Karpas-422 (cell line): ENCODE data around the gene ZMIZ1. TPM values are rescaled to one million over a fixed set of nuclear protein-coding genes. Genes with fewer than 3 reads are reported as not detected.

ENCODE experiments used
- DNase-seq: peaks from one replicate; pipeline ENCODE4 v3.0.0-alpha.2; 2015
- H2AFZ ChIP-seq: fragments of 200-600 bp; sonication (generic); 2 replicates; pipeline ENCODE4 v1.6.1; 2014; ENCODE audit warnings: antibody characterized with exemption, low read length, mixed read lengths
- H3K27ac ChIP-seq: fragments of 200-600 bp; sonication (generic); 2 replicates; pipeline ENCODE4 v1.5.1; 2014; ENCODE audit warnings: mild to moderate bottlenecking, low read length, moderate library complexity
- H3K27me3 ChIP-seq: fragments of 200-600 bp; sonication (generic); 2 replicates; pipeline ENCODE4 v1.6.1; 2014; ENCODE audit warnings: low read length, mixed read lengths
- H3K36me3 ChIP-seq: fragments of 200-600 bp; sonication (generic); 2 replicates; pipeline ENCODE4 v1.6.1; 2014; ENCODE audit warnings: low read length, mixed read lengths; ENCODE audit not compliant: insufficient read depth
- H3K4me1 ChIP-seq: fragments of 200-600 bp; sonication (generic); 2 replicates; pipeline ENCODE4 v1.6.1; 2014; ENCODE audit warnings: mild to moderate bottlenecking, low read length, mixed read lengths
- H3K4me2 ChIP-seq: fragments of 200-600 bp; sonication (generic); 2 replicates; pipeline ENCODE4 v1.6.1; 2014; ENCODE audit warnings: low read length, low read depth, mild to moderate bottlenecking; ENCODE audit not compliant: poor library complexity, severe bottlenecking
- H3K4me3 ChIP-seq: fragments of 200-600 bp; sonication (generic); 2 replicates; pipeline ENCODE4 v1.5.1; 2014; ENCODE audit warnings: mild to moderate bottlenecking, antibody characterized with exemption, low read length, mixed read lengths
- H3K79me2 ChIP-seq: fragments of 200-600 bp; sonication (generic); 2 replicates; pipeline ENCODE4 v1.6.1; 2014; ENCODE audit warnings: mild to moderate bottlenecking, low read length, mixed read lengths
- H3K9ac ChIP-seq: fragments of 200-600 bp; sonication (generic); 2 replicates; pipeline ENCODE4 v1.6.0; 2014; ENCODE audit warnings: low read length
- H3K9me2 ChIP-seq: fragments of 200-600 bp; sonication (generic), shearing (Covaris generic); replicated peaks from 2 replicates; pipeline ENCODE4 v1.6.0; 2014; ENCODE audit warnings: mild to moderate bottlenecking, low read length, moderate library complexity; ENCODE audit not compliant: insufficient read depth
- H3K9me3 ChIP-seq: fragments of 300-700, 200-600 bp; sonication (generic); 2 replicates; pipeline ENCODE4 v1.6.1; 2014; ENCODE audit warnings: low read length, mixed read lengths
- H4K20me1 ChIP-seq: fragments of 200-600 bp; sonication (generic); 2 replicates; pipeline ENCODE4 v1.6.1; 2014; ENCODE audit warnings: mild to moderate bottlenecking, antibody characterized with exemption, low read length, low read depth; ENCODE audit not compliant: insufficient read depth
- total RNA-seq: library from RNA; depleted of rRNA; stranded (reverse); fragments of >200 nt; shearing (Covaris generic); gene quantifications from 2 replicates; pipeline ENCODE4 v1.2.3, GENCODE V29; 2014; ENCODE audit warnings: low replicate concordance

The ZMIZ1 gene
- total RNA-seq, 1 experiment from 2014 or later = 73.1 TPM

GRCh38 chr10:79197558-79197957 is 128.8 kb downstream of the ZMIZ1 start:
- peaks cover 16% of the 10 kb centered on the region for H4K20me1 ChIP-seq
- H3K9me3 ChIP-seq = no peaks in the 10 kb centered on the region
- DNase-seq = no peak
- no peak overlapping the region for H2AFZ ChIP-seq
- H3K36me3 ChIP-seq = no peaks in the 10 kb centered on the region
- no peaks in the 10 kb centered on the region for H3K9me2 ChIP-seq
- no peak overlapping the region for H3K4me3 ChIP-seq
- no peaks in the 10 kb centered on the region for H3K27me3 ChIP-seq
- H3K79me2 ChIP-seq = no peaks in the 10 kb centered on the region
- H3K27ac ChIP-seq = no peak overlapping the region
- no peak overlapping the region for H3K9ac ChIP-seq
- H3K4me1 ChIP-seq = peaks cover 30% of the 10 kb centered on the region
- no peak overlapping the region for H3K4me2 ChIP-seq

- no peaks in the 10 kb centered on the region for H3K9me3 ChIP-seq
- no peak overlapping the region for H3K4me3 ChIP-seq
- H4K20me1 ChIP-seq = peaks cover 16% of the 10 kb centered on the region
- peaks cover 27% of the 10 kb centered on the region for H3K4me1 ChIP-seq
- H3K36me3 ChIP-seq = no peaks in the 10 kb centered on the region
- no peaks in the 10 kb centered on the region for H3K9me2 ChIP-seq
- no peak overlapping the region for H3K4me2 ChIP-seq
- H3K27me3 ChIP-seq = no peaks in the 10 kb centered on the region
- no peak overlapping the region for H3K27ac ChIP-seq
- no peak for DNase-seq
- no peaks in the 10 kb centered on the region for H3K79me2 ChIP-seq
- no peak overlapping the region for H3K9ac ChIP-seq
- H2AFZ ChIP-seq = no peak overlapping the region
Observed at GRCh38 chr10:79200346-79200745, 131.6 kb downstream of the ZMIZ1 start.

- DNase-seq = no peak
- H4K20me1 ChIP-seq = peaks cover 5% of the 10 kb centered on the region
- H3K9me3 ChIP-seq = no peaks in the 10 kb centered on the region
- H3K9me2 ChIP-seq = no peaks in the 10 kb centered on the region
- H3K36me3 ChIP-seq = no peaks in the 10 kb centered on the region
- H3K4me2 ChIP-seq = no peak overlapping the region
- H3K4me3 ChIP-seq = no peak overlapping the region
- no peak overlapping the region for H3K9ac ChIP-seq
- H2AFZ ChIP-seq = no peak overlapping the region
- no peaks in the 10 kb centered on the region for H3K27me3 ChIP-seq
- no peak overlapping the region for H3K27ac ChIP-seq
- peaks cover 33% of the 10 kb centered on the region for H3K4me1 ChIP-seq
- H3K79me2 ChIP-seq = no peaks in the 10 kb centered on the region
Observed at GRCh38 chr10:79201706-79202105, 132.9 kb downstream of the ZMIZ1 start.

- H3K27me3 ChIP-seq = no peaks in the 10 kb centered on the region
- H3K36me3 ChIP-seq = no peaks in the 10 kb centered on the region
- H3K27ac ChIP-seq = no peak overlapping the region
- H3K9me3 ChIP-seq = no peaks in the 10 kb centered on the region
- no peaks in the 10 kb centered on the region for H3K9me2 ChIP-seq
- no peak overlapping the region for H3K9ac ChIP-seq
- H3K4me1 ChIP-seq = peaks cover 33% of the 10 kb centered on the region
- peak overlapping the region; percentile 13 for H3K4me2 ChIP-seq
- no peak overlapping the region for H2AFZ ChIP-seq
- peak; percentile 90 for DNase-seq
- peaks cover 2% of the 10 kb centered on the region for H4K20me1 ChIP-seq
- no peaks in the 10 kb centered on the region for H3K79me2 ChIP-seq
- no peak overlapping the region for H3K4me3 ChIP-seq
Observed at GRCh38 chr10:79202188-79203013, 133.6 kb downstream of the ZMIZ1 start.

GRCh38 chr10:79203014-79203644 is 134.4 kb downstream of the ZMIZ1 start:
- Histone ChIP-seq H2AFZ (no peak overlapping the region), H3K9me2 (no peaks in the 10 kb centered on the region), H3K36me3 (no peaks in the 10 kb centered on the region), H3K4me3 (no peak overlapping the region; the same call in 1 of the 2 replicates), H3K79me2 (no peaks in the 10 kb centered on the region), H3K9me3 (no peaks in the 10 kb centered on the region), H3K27ac (no peak overlapping the region), H3K4me2 (peak overlapping the region; percentile 13), H3K4me1 (peaks cover 33% of the 10 kb centered on the region), H3K27me3 (no peaks in the 10 kb centered on the region), H3K9ac (peak overlapping the region; percentile 8; the same call in 1 of the 2 replicates), H4K20me1 (peaks cover 6% of the 10 kb centered on the region)
- DNase-seq = no peak

GRCh38 chr10:79203833-79204232 is 135.1 kb downstream of the ZMIZ1 start:
- peaks cover 6% of the 10 kb centered on the region for H4K20me1 ChIP-seq
- peak overlapping the region; percentile 63 for H3K27ac ChIP-seq
- no peaks in the 10 kb centered on the region for H3K9me2 ChIP-seq
- H3K9me3 ChIP-seq = no peaks in the 10 kb centered on the region
- no peak overlapping the region for H2AFZ ChIP-seq
- H3K4me1 ChIP-seq = peaks cover 37% of the 10 kb centered on the region
- H3K36me3 ChIP-seq = no peaks in the 10 kb centered on the region
- no peaks in the 10 kb centered on the region for H3K27me3 ChIP-seq
- H3K9ac ChIP-seq = peak overlapping the region; percentile 41
- H3K79me2 ChIP-seq = no peaks in the 10 kb centered on the region
- peak overlapping the region; percentile 13 for H3K4me2 ChIP-seq
- peak; percentile 86 for DNase-seq
- H3K4me3 ChIP-seq = no peak overlapping the region; the same call in 1 of the 2 replicates

GRCh38 chr10:79206300-79207095 is 137.7 kb downstream of the ZMIZ1 start:
- H3K9ac ChIP-seq = 0 out of 2 replicates have a peak overlapping the region, but pooled peaks have one; percentile 1

GRCh38 chr10:79207096-79207357 is 138.3 kb downstream of the ZMIZ1 start:
- Histone ChIP-seq H3K4me1 (peaks cover 37% of the 10 kb centered on the region), H3K9ac (no peak overlapping the region), H3K27me3 (no peaks in the 10 kb centered on the region), H3K27ac (no peak overlapping the region), H3K9me3 (no peaks in the 10 kb centered on the region), H4K20me1 (peaks cover 17% of the 10 kb centered on the region), H3K9me2 (no peaks in the 10 kb centered on the region), H2AFZ (no peak overlapping the region), H3K4me3 (no peak overlapping the region), H3K4me2 (no peak overlapping the region), H3K36me3 (no peaks in the 10 kb centered on the region), H3K79me2 (no peaks in the 10 kb centered on the region)
- DNase-seq = no peak

More at GRCh38 chr10:79206300-79207095, 137.7 kb downstream of the ZMIZ1 start:
- H3K36me3 ChIP-seq = no peaks in the 10 kb centered on the region
- no peaks in the 10 kb centered on the region for H3K9me2 ChIP-seq
- H3K9me3 ChIP-seq = no peaks in the 10 kb centered on the region
- no peaks in the 10 kb centered on the region for H3K27me3 ChIP-seq
- H4K20me1 ChIP-seq = peaks cover 17% of the 10 kb centered on the region
- H3K27ac ChIP-seq = no peak overlapping the region
- H3K4me3 ChIP-seq = no peak overlapping the region
- H3K79me2 ChIP-seq = no peaks in the 10 kb centered on the region
- H3K4me2 ChIP-seq = no peak overlapping the region
- peak; percentile 60 for DNase-seq
- peaks cover 37% of the 10 kb centered on the region for H3K4me1 ChIP-seq
- no peak overlapping the region for H2AFZ ChIP-seq
